IPS-NIHi7 (cell line): ENCODE results near the gene RBM4B.
"Not testable (repeated sequence)": the region's sequence is repeated elsewhere in the genome, so short reads cannot be mapped to it uniquely, and the experiment has no call there.

ENCODE experiments used
- DNase-seq: peaks from one replicate; pipeline ENCODE4 v3.0.0; 2012; ENCODE audit warnings: mixed read lengths; ENCODE audit errors: extremely low spot score

The RBM4B gene

DNA sequence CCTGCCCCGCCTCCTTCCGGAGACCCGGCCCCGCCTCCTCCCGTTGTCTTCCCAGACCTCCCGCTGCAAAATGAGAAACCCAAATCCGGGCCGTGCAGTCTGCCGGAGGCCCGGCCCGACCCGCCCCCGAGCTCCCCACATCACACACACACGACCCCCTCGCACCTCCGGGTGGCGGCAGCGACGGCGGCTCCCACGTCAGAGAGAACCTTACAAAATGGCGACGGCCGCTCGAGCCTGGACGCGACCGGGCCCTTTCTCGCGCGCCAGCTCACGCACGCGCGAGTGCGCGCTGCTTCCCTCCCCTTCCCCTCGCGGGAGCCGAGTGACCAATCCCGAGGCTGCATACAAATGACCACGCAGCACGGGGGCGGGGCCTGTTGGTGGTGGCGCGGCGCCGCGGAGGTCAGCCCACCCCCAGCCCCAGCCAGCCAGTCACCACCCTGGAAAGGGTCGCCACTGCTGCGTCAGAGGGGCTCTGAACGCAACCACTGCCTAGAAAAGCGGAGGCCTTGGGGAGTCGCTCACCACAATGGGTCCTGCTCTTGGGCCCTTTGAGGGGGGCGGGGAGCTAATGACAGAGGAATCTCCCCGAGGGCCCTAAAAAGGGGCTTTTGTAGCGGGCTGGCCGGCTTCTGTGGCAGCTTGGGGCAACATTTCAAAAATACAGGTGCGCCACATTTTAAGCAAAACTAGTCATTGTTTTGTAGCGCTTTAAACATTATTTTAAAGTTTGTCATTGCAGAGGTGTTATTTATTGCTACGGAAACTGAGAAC is at the start of gene RBM4B:
RBM4B (minus strand) TSS at position 289 of the 777 bp plus-strand sequence. CDS start 808 bp downstream, outside the sequence.
- peak; percentile 97 for DNase-seq

DNA sequence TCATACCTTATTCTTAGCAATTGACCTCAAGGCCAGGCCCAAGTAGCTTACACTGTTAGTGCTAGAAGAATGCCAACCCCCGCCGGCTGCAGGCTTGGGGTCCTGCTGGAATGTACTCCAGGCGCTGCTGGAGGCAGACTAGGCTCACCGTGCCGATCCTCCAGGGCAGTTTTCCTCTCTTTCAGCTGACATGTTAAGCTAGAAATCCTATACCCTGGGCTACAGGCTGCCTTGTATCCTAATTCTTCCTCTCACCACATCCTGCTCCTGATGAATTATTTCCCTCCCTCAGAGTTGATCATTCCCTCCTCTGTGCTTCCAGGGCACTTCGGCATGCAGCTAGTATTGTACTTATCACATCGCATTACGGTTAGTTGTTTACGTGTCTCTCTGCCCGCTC is 48.0 kb upstream of the RBM4B start:
- no peak for DNase-seq

GRCh38 chr11:66725114-66725513 is 47.4 kb upstream of the RBM4B start:
- DNase-seq = no peak

DNA sequence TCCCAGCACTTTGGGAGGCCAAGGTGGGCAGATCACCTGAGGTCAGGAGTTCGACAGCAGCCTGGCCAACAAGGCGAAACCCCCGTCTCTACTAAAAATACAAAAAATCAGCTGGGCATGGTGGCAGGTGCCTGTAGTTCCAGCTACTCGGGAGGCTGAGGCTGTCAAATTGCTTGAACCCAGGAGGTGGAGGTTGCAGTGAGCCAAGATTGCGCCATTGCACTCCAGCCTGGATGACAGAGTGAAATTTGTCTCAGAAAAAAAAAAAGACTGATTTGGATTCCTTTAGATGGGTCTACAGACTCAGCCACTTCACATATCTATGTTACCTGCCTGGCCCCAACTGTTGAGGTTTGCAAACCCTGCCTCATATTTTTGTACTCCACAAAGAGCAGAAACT is 46.5 kb upstream of the RBM4B start:
- DNase-seq = not testable (repeated sequence)

DNA sequence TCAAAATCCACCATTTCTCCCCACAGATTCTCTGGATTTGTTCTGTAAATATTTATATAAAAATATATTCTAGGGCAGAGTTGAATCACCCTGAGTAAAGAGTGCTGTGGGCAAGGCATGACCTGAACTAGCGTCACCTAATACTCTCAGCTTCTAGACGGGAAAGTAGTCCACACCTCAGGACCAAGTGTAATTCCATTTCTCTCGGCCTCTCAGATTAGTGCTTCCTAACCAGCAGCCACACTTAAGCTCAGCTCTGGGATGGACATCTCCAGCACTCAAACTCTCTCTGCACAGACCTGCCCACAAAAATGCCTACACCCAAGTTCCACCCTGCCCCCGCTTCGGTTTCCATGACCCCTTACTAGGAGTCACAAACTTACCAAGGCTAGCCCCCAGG is 46.0 kb upstream of the RBM4B start:
- no peak for DNase-seq

DNA sequence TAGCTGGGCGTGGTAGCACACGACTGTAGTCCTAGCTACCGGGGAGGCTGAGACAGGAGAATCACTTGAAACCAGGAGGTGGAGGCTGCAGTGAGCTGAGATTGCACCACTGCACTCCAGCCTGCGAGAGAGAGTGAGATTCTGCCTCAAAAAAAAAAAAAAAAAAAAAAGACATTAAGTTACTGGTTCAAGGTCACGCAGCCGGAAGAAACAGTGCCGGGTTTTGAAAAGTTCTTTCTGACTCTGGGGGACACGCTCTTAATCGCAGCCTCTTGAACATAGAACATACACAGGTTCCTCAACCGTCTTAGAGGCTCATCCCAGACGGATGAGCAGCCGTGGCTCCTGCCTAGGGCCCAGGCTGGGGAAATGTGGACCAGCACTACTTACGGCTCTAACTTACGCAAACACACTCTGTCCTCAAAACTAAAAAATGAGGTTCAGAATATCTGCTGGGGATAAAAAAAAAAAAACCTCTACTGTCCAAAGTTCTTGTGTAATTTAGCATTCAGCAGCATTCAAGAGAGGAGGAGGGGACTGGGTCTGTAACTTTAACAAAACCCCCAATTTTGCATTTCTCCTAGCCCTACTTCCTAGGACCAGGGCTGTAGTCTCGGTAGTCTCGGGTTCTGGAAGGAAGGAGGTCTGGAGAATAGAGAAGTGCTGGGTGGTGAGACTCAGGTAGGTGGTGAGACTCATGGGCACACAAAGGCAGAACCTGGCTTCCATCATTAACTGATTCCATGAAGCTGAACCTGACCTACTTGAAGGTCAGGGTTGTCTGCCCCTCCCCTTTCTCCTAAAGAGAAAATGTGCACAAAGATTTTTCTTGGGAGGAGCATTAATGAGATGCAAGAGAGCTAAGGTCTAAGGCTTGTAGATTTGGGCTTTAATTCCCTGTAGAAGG is 45.3 kb upstream of the RBM4B start:
- no peak for DNase-seq

GRCh38 chr11:66721939-66722338 is 44.3 kb upstream of the RBM4B start:
- no peak for DNase-seq

DNA sequence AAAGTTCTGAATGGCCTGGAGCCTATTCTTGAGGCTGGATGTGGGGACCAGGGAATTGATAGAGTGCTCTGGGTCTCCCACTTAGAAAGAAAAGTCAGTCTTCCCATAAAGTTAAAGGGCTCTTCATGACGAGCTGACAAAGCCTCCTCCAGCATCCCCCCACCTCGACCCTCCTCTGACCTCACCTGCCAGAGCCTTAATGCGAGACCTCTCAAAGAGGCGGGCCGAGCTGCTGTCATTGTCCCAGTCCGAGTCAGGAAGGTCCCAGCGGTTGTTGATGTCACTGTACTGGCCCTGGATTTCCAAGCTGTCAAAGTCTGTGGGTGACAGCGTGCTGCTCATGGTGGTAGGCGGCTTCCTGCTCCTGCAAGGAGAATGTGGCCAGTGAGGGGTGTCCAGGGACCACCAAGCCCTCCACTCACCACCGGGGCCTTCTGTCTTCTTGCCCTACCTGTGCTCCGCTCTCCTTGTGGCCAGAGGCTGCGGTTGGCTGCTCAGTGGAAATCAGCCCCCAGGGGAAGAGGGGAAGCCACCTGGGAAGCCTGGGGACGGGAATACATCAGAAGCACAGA is 43.3 kb upstream of the RBM4B start:
- no peak for DNase-seq

- DNase-seq = peak; percentile 92
Measured at GRCh38 chr11:66720223-66720898, 42.7 kb upstream of the RBM4B start.

GRCh38 chr11:66719111-66719872 is 41.6 kb upstream of the RBM4B start:
- no peak for DNase-seq

DNA sequence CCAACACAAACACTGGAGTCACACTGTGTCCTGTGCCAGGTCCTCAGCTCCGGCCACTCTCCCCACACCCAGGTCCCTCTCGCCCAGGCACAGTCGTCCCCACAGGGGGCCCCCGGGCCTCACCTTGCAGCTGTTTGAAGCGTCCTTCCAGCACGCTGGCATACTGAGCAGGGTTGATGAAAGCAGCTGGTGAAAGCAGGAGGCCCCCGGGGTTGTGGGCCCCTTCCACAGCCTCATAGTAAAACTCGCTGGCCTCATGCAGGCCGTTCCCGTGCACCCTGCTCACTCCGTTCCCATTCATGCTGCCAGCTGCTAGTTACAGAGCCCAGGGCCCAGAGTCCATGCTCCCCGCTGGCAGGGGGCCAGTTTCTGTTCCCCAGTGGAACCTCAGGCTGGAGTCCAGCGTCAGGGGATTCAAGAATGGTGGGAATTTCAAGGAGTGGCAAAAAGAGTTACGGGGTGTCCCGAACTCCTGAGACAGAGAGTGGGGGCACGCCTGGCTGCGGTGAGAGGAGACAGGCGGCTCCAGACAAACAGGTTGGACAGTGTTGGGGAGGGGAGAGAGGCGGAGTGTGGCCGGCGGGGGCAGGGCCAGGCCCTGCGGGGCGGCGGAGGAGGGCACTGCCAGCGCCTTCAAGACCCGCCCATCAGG is 40.8 kb upstream of the RBM4B start:
- DNase-seq = peak; percentile 43

DNA sequence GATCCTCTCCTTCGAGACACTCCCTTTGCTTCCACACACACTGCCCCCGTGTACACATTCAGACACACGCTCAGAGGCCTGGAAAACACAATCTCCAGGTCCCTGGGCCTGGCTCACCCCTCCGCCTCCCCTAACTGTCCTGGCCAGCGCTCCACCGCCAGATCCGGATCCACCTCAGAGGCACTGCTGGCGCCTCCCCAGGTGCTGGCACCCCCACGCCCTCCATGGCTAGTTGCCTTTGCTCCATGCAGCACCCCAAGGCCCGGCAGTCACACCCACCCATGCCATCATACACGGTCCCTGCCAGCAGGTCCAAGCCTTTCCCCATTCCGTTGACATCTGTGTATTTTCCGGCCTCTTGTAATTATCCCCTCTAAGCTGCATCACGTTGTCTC is 40.2 kb upstream of the RBM4B start:
- DNase-seq = no peak

DNA sequence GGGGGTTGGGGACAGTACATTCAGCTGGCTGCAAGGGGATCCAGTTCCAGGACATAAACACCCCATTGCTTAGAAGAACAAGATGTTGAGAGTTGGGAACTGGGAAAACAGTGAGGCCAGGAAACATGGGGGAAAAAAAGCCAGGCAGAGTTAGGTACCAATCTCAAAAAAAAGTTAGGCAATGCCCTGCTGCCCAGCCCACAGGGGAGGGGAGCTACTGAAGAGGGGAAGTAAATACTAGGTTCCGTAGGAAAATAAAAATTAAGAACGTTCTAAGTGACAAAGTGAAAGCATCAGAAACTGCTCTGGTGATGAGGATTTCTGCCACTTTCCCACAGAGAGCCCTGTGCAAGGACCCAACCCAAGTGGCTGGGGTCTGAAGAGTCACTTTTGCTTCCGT is 39.3 kb upstream of the RBM4B start:
- DNase-seq = no peak

DNA sequence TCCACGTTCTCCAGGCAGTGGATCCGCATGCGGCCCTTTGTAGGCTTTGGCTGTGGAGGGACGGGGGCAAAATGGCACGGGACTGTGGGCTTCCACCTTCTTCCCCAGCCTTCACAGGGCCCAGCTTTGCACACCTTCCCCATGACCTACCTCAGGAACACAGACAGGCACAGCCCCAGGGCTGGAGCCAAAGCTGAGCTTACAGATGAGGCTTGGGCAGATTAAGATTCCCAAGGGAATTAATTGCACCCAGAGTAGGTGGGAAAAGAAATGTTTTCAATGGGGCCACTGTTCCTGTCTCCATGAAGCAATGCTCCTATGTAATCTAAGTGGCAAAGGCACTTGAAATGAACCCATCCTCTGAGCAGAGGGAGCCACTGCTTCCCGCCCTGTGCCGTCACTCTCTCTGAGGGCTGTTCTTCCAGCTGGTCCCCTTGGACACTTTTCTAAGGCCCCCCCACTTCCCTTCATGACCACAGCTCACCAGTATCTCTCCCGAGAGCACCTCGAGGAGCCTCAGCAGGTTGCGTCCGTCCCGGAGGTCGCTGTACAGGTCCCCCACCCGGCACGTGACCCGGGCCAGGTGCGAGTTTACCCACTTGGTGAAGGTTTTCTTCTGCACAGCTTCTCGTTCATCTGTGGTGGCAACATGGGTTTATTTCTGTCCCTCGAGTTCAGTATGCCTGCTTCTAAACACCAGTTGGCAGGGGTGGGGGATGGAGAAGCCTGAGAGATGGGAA is 37.8 kb upstream of the RBM4B start:
- no peak for DNase-seq

GRCh38 chr11:66713746-66714480 is 36.2 kb upstream of the RBM4B start:
- DNase-seq = no peak

DNA sequence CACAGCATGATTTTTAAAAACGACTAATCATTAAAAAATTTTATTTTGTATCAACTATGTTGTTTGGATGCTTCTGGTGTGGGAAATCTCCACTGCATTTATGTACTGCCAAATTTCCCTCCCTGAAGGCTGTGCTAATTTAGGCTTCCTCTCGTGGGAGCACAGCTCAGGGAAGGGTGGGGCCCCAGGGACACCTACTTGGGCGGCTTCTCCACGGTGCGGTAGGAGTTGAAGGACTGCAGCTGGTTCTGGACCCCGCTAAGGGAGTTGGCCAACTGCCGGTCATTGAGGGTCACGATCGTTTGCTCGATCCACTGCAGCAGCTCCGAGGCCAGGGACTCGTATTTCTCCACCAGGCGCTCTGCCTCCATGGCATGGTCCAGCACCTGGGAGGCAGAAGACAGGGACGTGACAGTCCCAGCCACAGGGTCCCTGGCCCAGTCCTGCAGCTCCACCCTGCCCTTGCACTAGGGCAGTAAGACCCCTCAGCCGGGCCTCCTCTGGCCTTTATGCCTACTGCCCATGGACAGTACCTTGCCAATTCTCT is 32.8 kb upstream of the RBM4B start:
- no peak for DNase-seq

DNA sequence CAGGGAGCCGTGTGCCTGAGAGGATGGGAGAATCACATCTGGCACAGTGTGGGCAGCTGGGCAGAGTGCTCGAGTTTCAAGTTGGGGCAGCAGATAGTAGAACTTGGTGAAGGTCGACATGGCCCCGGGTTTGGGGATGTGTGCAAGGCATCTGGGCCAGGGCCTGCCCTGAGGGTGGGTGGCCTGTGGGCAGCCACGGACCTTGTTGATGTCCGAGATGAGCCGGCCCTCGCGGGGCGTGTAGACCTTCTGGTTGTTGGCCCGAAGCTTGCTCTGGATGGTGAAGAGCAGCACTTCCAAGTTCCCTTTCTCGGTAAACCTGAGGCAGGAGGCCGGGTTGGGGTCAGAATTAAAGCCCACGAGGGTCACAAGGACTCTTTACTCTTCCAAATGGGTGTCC is 31.0 kb upstream of the RBM4B start:
- no peak for DNase-seq

GRCh38 chr11:66708094-66708493 is 30.4 kb upstream of the RBM4B start:
- no peak for DNase-seq

GRCh38 chr11:66707486-66707885 is 29.8 kb upstream of the RBM4B start:
- no peak for DNase-seq
